Stimulated activated CD8-positive, alpha-beta memory T cell treated with anti-CD3 and anti-CD28 coated beads, Interleukin-12 subunit alpha, Interleukin-12 subunit beta, amount 100 ng/mL, for 4 hours (primary cell): Measurements from ENCODE around the gene CEP164.
"Not testable (repeated sequence)": the region's sequence is repeated elsewhere in the genome, so short reads cannot be mapped to it uniquely, and the experiment has no call there.

Experiments
- DNase-seq: peaks from one replicate; pipeline ENCODE4 v3.0.0-alpha.2; 2020; ENCODE audit warnings: low read depth

The CEP164 gene

DNA sequence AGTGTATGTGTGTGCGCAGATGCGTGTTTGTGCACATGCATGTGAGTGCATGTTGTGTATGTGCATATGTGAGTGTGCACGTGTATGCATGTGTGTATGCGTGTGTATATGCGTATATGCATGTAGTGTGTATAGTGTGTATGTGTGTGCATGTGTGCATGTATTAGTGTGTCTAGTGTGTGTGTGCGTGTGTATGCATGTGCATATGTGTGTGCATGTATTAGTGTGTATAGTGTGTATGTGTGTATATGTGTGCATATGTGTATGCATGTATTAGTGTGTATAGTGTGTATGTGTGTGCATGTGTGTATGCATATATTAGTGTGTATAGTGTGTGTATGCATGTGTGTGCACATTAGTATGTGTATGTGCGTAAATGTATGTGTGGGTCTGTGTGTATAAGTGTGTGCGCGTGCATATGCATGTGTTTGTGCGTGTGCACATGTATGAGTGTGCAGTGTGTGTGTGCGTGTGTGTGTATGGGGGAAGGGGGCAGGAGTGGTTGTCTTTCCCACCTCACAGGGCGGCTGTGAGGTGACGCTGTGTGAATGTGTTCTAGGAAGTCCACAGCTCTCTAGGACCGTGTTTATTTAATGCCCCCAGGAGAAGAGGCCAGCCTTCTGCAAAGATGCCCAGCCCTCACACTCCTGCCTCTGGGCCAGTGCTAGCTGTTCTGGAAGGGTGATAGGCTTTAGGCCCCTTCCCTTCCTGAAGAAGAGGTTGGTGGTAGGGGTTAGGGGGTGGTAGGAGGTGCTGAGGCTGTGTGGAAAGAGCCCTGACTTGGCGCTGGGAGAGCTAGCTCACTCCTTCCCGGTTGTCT is 114.6 kb downstream of the CEP164 start:
- DNase-seq = no peak

DNA sequence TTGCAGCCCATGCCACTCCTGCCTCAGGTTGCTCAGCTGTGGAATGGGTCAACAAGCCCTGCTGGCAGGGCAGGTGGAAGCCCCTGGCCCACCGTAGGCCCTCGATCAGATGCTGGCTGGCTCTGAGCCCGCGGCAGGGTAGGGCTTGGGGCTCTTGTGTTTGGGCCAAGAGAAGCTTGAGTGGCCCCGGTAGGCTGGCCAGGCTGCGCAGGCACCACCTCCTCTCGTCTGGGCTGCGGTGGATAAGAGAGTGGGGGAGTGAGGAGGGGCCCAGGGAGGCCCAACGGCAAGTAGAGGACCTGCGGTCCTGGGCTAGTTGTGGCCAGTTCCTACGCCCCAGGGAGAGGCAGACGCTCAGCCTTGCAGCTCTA is 115.2 kb downstream of the CEP164 start:
- no peak for DNase-seq

DNA sequence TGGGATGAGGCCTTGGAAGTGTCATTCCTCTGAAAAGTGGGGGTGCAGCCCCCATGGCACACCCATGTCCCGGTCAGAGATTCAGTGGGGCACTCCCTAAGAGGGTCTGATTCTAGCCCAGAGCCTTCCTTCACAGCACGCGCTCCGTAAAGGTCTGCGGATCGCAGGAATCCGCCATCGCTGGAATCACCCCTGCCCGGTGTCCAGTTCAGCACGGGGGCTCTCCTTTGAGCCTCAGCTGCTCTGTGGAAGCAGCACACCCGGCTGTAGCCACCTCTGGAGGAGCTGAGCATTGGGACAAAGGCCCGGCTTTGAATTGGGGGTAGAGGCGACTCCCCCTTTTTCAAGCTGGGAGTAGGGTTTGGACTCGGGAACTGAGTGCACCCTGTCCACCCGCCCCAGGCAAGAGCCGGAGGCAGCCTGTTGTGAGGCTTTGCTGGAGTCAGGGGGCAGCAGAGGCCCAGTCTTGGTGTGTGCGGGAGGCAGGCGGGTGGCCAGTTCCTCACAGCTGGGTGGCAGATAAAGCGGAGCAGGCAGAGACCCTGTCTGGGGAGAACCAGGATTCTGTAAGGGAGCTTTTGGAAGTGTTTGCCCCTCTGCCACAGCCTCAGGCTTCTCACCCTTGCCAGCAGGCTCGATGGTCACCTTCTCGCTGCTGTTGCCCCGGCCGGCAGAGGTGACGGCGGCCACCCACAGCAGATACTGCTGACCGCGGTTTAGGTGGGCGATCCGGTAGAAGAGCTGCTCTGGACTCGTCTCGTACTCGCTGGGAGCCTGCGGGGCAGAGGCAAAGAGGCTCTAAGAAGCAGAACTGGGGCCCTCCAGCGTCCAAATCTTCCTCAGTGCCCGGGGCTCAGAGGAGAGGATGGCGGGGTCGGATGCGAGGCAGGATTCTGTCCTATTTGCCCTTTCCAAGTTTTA is 115.9 kb downstream of the CEP164 start:
- DNase-seq = no peak

DNA sequence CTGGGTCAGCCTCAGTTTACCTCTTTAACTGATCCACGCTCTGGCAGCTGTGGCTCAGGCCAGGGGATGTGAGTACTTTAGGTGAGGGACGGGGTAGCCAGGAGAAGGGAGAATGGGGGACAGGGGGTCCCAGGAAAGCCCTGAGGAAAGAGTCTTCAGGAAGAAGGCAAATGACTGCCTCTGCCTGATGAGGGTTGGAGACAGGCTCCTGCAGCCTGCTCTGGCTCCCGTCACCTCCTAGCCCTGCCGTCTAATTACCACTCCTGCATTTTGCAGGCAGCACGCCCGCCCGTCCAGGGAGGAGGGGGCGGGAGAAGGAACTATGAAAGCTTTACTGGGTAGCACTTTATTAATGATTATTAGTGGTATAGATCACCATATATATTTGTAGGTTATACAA is 116.6 kb downstream of the CEP164 start:
- no peak for DNase-seq

DNA sequence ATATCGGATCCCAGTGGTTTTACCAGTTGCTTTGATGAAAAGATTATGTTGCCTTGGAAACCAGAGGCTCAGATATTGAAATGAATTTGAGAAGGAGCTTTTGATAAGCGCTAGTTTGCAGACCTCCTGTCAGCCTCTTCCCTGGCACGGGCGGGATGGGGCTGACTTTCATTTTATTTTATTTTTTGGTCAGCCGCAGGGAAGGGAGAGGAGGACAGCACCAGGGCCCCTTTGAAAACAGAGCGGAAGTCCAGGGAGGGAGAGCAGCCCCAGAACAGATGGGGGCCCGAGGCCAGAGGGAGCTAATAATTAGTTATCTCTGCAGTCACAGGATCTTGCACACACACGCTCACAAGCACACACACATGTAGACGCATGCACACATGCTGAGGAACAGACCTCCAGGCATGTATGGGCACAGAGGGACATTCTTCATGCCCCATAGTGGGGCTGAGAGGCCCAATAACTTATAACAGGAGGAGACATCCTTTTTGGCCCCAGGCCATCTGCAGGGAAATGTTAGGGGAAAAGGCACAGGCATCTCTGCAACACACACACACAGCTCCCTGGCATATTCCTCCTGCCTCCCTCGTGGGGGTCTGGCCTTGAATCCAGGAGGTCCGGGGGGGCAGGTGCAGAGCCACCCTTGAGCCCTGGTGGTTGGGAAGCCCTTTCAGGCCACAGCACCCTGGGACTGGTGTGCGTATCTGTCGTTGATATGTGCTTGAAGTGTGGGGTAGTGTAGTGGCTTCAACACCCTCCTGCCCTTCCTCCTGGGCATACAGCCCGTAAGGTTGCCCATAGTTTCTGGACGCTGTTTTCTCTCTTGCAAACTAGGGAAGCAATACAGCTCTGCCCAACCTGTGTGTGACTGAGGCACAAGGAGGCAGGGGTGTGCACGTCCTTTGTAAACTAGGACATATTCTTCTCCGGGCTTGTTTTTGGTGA is 117.3 kb downstream of the CEP164 start:
- DNase-seq = no peak

DNA sequence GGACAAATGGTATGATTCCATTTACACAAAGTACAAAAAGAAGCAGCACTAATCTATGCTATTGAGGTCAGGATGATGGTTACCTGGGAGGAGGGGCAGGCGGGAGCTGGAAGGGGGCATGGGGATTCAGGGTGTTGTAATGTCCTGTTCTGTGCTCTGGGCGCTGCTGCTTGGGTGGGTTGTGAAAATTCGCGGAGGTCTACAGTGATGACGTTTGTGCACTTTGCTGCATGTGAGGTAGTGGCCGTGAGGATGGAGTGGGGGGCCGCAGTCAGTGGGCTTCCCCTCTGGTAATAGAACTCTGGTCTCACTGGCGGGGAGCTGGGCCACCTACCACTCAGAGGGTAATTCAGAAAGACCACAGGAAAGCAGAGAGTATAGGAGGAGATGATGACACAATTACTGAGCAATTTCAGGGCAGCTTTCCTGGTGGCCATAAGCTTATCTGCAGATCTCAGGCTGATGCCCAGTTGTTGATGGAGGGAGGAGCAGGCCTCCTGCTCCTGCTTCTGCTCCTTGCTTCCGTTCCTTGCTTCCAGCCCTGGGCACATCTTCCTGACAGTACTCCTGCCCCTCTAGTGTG is 121.5 kb downstream of the CEP164 start:
- DNase-seq = no peak

DNA sequence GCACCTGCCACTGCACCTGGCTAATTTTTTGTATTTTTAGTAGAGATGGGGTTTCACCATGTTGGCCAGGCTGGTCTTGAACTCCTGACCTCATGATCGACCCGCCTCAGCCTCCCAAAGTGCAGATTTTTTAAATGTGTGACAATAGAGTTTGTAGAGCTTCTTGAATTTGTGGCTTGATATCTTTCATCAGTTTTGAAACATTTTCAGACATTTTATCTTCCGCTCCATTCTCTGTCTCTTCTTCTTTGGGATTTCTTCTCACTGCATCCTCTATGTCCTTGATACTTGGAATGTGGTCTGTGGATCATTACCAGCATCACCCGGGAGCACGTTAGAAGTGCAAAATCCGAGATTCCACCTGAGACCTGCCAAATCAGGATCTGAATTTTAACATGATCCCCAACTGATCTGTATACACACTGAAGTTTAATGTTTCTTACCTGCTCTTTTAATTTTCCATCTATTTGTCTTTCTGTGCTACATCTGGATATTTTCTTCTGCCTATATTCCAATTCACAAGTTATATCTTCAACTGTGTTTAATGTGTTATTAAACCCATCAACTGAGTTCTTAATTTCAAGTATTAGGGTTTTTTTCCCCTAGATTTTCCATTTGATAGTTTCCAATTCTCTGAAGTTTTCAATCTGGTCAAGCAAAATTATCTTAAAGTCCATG is 126.4 kb downstream of the CEP164 start:
- no peak for DNase-seq

DNA sequence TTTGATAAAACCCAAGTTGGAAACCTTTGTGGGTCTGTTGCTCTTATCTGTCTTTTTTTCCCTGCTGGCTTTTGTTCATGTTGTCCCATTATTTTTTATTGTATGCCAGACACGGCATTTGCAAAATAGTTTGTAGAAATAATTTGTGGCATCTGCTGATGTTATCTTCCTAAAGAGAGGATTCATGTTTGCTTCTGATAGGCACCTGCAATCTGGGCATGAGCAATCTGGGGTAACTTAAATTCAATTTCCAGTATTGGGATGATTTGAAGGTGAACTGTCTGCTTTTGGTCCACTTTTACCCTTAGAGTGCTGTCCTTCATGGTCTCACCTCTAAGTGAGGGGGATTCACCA is 126.9 kb downstream of the CEP164 start:
- DNase-seq = no peak

DNA sequence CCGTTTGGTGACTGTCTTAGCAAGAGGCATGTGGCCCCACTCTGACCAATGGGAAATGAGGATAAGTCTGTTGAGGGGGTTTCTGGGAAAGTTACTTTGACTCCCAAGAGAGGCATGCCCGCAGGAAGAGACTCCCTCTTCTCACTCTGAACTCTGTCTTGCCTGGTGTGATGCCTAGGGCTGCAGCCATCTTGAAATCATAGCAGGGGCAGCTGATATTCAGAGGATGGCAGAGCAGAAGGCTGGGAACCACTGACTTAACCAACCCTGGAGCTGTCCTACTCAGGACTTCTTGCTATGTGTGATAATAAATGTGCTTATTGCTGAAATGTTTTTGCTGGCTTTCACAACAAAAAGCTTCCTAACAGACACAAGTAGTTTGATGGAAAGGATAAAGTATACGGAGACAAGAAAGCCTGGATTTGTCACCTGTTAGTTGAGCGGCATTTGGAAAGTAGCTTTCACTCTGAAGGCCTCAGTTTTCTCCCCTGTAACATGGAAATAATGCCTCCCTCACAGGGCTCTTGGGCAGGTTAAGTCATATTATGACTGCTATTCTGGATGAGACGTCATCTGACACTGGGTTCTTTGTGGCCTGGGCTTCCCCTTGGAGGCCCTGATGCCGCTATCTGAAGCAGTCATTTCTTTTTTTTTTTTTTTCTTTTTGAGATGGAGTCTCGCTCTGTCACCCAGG is 128.5 kb downstream of the CEP164 start:
- DNase-seq = no peak

DNA sequence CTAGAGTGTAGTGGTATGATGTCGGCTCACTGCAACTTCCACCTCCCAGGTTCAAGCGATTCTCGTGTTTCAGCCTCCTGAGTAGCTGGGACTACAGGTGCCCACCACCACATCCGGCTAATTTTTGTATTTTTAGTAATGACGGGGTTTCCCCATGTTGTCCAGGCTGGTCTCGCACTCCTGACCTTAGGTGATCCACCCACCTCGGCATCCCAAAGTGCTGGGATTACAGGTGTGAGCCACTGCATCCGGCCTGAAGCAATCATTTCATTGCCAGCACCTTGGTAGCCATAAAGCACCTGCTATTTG is 129.0 kb downstream of the CEP164 start:
- DNase-seq = not testable (repeated sequence)

DNA sequence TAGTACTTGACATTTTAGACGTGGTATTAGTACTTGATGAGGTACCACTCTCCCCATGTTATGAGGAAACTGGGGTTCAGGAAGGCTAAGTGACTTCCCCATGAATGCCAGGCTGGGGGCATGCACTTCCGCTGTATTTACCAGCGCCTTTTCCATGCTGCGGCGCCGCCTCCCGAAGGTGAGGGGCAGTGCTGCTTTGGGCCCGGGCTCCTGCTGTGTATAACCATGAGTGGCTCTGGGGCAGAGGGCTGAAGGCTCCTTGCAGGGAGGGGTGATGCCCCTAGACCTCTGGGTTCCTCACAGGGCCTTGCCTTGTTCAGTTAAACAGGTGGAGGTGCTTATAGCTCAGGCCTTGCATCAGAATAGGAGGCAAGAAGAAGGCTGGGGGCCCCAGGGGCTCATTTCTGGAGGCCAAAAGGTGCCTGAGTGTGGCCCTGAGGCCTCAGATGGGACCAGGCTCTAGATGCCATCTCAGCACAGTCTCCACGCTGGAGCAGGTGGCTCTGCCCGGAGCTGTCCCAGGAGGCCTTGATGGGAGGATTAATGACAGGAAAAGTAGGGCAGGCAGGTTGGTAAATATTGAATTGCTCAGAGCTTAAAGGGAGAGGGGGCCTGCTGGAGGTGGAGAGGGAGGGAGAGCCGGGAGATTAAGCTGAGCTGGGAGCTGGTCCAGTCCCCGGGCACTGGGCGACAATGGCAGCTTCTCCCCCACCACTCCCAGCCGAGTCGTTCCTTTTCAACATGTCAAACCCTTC is 129.6 kb downstream of the CEP164 start:
- DNase-seq = no peak

DNA sequence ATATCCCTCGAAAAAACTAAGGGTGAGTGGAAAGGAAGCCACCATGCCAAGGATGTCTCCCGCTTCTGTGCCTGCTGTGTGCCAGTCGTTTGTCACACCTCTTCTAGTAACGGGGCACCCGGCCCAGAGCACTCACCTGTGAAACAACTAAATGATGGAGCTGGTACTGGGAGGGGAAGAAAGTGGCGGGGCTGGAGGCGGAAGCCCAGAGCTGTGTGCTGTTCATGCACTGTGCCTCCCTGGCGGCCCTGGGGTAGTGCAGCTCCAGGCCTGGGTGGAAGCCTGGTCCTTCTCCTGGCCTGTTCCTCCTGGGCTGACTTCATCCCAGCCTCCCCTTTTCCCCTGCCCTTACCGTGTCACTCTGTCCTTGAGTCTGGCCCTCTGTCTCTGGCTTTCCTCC is 130.2 kb downstream of the CEP164 start:
- no peak for DNase-seq

DNA sequence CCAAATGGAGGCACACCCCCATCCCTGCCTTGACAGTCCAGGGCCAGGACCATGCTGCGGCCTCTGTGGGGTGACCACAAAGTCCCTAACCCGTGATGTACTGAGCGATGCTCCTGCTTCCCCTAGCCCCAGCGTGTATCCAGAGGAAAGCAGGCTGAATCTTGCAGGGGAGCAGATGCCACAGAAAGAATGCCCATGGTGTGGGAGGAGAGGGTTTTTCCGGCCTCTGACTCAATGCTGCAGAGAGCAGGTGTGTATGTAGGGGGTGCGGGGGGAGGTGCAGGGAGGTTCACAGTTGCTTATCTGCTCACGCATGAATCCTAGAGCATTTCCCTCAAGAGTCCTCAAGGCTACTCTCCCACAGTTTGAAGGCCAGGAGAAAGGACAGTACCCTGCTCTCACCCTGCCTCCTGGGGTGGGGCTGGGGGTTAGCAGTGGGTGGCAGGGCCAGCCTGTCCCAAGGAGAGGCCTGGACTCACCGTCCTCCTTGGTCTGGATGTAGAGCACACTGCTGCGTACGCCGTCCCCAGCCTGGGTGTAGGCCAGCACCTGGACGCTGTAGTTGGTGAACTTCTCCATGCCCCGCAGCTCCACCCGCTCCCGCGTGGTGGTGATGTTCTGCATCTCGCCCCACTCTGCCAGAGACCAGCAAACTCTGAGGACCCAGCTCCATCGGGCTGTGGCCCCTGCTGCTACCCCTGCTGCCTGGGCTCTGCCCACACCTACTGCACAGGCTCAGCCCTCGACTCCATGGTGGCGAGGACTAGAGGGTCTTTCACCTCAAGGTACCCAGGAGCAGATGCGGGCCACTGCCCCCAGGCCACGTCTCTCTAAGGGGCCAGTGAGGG is 130.8 kb downstream of the CEP164 start:
- DNase-seq = no peak

DNA sequence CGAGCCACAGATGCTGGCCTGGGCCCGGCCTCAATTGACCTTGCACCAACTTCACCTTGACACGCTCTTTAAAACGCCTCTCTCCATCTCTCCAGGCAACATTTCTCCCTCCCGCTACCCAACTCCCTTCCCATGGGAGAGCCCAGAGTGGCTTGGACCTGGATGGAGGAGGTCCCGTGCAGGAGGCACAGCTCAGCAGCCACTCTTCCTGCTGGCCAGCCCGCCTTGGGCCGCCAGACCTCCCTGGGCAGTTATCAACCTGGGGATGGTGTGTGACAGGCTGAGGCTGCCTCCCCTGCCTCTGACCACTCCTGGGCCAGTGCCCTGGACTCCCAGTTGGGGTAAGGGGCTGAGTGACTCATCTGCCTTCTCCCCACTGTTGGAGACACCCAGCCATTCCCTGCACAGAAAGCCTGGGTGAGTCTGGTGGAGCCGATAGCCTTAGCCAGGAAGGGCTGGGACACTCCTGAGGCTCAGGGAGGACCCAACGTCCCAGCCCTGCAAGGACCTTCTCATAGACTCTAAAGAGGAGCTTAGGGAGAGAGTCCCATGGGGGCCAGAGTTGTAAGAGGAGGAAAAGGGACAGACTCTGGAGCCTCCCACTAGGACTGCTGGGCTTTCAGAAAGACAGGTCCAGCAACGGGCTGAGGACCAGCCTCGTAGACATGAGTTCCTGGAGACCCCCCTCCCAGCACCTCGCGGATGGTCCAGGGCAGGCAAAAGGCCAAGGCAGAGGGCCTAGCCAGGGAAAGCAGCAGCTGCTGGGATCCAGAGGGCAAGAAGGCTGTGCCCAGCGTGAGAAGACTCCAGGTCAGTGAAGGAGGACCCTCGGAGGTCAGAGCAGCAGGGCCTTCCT is 131.7 kb downstream of the CEP164 start:
- no peak for DNase-seq

DNA sequence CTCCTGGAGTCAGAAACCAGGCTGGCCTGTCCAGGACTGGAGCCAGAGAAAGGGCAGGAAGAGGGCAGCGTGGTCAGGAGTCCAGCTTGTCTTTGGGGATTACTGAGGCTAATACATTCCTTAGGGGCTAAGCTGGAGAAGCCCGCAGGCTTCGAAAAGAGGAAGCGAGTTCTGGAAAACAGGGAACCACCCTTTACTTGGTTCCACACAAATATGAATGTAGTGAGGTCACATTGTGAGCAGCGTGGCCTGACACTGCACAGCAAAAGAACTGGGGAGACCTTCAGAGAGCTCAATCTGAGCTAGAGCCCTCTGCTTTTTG is 132.3 kb downstream of the CEP164 start:
- no peak for DNase-seq

DNA sequence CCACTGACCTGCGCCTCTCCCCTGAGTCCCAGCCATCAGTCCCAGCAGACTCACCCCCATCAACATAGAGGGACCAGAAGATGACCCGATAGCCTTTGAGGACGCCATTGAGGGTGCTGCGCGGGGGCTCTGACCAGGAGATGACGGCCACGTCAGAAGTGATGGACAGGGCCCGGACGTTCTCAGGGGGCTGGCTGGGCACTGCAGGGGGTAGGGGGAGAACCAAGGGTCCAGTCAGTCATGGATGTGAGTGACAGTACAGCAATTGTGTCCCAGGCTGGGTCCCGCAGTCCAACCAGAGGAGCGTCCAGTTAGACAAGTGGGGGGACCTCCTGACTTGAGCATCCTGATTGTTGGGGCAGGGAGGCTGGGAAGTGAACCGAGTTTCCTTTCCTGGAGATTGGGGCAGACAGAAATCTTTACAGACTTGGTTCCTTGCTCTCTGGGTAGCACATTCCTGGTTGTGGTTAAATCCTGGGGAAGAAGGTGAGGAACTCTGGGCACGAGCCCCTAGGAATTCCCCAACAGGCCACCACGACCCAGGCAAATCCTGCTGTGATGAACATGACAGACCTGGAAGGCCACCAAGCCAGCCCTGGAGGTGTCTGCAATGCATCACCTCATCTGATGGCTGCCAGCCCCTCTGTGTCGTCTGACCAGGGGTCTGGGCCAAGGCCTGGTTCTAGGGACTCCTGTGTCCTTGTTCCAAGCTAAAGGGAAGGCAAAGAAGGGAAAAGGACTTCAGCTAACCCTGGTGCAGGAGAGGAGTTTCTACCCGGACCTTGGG is 133.9 kb downstream of the CEP164 start:
- DNase-seq = no peak

DNA sequence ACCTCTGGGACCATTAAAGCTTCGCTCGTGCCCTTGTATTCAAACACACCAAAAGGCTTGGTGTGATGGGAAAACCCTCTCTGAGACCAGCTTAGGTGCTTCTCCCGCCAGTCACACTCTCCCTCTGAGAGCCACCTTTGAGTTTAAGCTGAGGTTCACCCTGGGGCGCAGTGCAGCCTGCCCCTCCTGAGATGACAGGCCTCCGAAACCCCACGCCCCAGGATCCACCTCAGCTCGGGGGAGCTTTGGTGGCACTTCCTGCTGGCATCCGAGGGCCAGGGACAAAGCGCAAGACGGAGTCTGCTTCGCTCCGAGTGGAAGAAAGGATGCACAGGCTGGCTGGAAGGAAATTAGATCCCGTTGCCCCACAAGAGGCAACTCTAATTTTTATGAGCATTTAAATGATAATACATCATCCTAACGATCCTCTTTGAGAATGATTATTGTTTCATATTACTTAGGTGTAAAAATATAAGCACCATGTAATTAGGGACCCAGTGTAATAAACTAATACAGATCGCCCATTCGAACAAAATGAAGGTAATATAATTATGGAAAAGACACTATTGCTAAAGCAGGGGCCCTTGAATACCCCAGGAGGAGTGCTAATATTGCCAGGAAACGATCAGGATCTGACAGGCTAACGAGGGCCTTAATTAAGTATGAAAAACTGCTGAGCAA is 134.7 kb downstream of the CEP164 start:
- no peak for DNase-seq
